Suprapubic skin (tissue), 4 donors: Measurements from ENCODE around the gene TPK1. TPM values are rescaled to one million over a fixed set of nuclear protein-coding genes. Genes with fewer than 3 reads are reported as not detected.
"Not testable (repeated sequence)": the region's sequence is repeated elsewhere in the genome, so short reads cannot be mapped to it uniquely, and the experiment has no call there.

Experiments used
- DNase-seq, 2 donors: peaks; one replicate each; pipeline ENCODE4 v3.0.0-alpha.2; 2019; ENCODE audit warnings: low spot score in 2 of 2
- H3K27ac ChIP-seq: fragments of 200-600 bp; sonication (generic); one replicate; pipeline ENCODE4 v1.5.1; 2019
- H3K27me3 ChIP-seq: fragments of 200-600 bp; sonication (generic); one replicate; pipeline ENCODE4 v1.5.1; 2019
- H3K36me3 ChIP-seq: fragments of 200-600 bp; sonication (generic); one replicate; pipeline ENCODE4 v1.5.1; 2019
- H3K4me1 ChIP-seq: fragments of 200-600 bp; sonication (generic); one replicate; pipeline ENCODE4 v1.5.1; 2019
- H3K4me3 ChIP-seq: fragments of 200-600 bp; sonication (generic); one replicate; pipeline ENCODE4 v1.5.1; 2019; ENCODE audit warnings: mild to moderate bottlenecking
- H3K9me3 ChIP-seq: fragments of 200-600 bp; sonication (generic); one replicate; pipeline ENCODE4 v1.5.1; 2019
- CTCF ChIP-seq, 2 donors: fragments of 200-600 bp in 1 of 2; fragments of 450-650 bp in 1 of 2; sonication (generic) in 1 of 2; IDR thresholded peaks; one replicate each; pipeline ENCODE4 v1.5.1; 2016 to 2019; ENCODE audit warnings: antibody characterized with exemption in 2 of 2, mild to moderate bottlenecking in 1 of 2, moderate library complexity in 1 of 2
- EP300 ChIP-seq: sonication (generic); formaldehyde crosslinking; IDR thresholded peaks from one replicate; pipeline ENCODE4 v1.6.1; 2017; ENCODE audit warnings: antibody characterized with exemption
- POLR2A ChIP-seq, 2 donors: fragments of 450-650 bp; IDR thresholded peaks; one replicate each; pipeline ENCODE4 v1.6.1; 2017; ENCODE audit warnings: antibody characterized with exemption in 2 of 2, mild to moderate bottlenecking in 2 of 2, moderate library complexity in 2 of 2
- POLR2AphosphoS5 ChIP-seq, 3 donors: sonication (generic); formaldehyde crosslinking; IDR thresholded peaks; one replicate each; pipeline ENCODE4 v1.6.1; 2017; ENCODE audit warnings: antibody characterized with exemption in 3 of 3
- WGBS: methylation state at CpG from one replicate; pipeline ENCODE4 v1.1.5; 2018; 5-methylcytosine and 5-hydroxymethylcytosine counted together
- total RNA-seq, 4 donors: library from RNA; depleted of rRNA; stranded (reverse); fragments of >200 nt; gene quantifications; one replicate each; pipeline ENCODE4 v1.1.0, GENCODE V29; 2016

The TPK1 gene
- total RNA-seq, 4 donors from 2014 or later = 1.4 to 3.9 (median 2.8) TPM

- Histone ChIP-seq H3K9me3 (no peaks in the 10 kb centered on the region), H3K27ac (no peak overlapping the region), H3K4me3 (no peak overlapping the region), H3K4me1 (peaks cover 4% of the 10 kb centered on the region), H3K27me3 (no peaks in the 10 kb centered on the region), H3K36me3 (no peaks in the 10 kb centered on the region)
- no peak for TF ChIP-seq CTCF (IDR thresholded peaks at IDR 0.05)
- no peak for TF ChIP-seq POLR2A (IDR thresholded peaks at IDR 0.05)
- no peak for TF ChIP-seq POLR2AphosphoS5 (IDR thresholded peaks at IDR 0.05)
- no peak for TF ChIP-seq EP300
- no peak for DNase-seq
- WGBS = 87% methylated on average over 1 of the region's 1 CpG
These were observed 21.6 kb downstream of the TPK1 start for GRCh38 chr7:144814299-144814698.

- Histone ChIP-seq H3K4me1 (peaks cover 4% of the 10 kb centered on the region), H3K27ac (no peak overlapping the region), H3K4me3 (no peak overlapping the region), H3K27me3 (no peaks in the 10 kb centered on the region), H3K36me3 (no peaks in the 10 kb centered on the region), H3K9me3 (no peaks in the 10 kb centered on the region)
- DNase-seq = no peak
- TF ChIP-seq POLR2AphosphoS5 (IDR thresholded peaks at IDR 0.05) (no peak), CTCF (IDR thresholded peaks at IDR 0.05) (no peak), EP300 (no peak), POLR2A (IDR thresholded peaks at IDR 0.05) (no peak)
- WGBS = 63% methylated on average over 5 of the region's 5 CpGs
These were observed 23.2 kb downstream of the TPK1 start for GRCh38 chr7:144812379-144813283.

GRCh38 chr7:144805627-144806239 is 30.1 kb downstream of the TPK1 start:
- H3K27me3 ChIP-seq = no peaks in the 10 kb centered on the region
- no peak overlapping the region for H3K27ac ChIP-seq
- no peaks in the 10 kb centered on the region for H3K9me3 ChIP-seq
- DNase-seq = no peak
- no peaks in the 10 kb centered on the region for H3K36me3 ChIP-seq
- H3K4me3 ChIP-seq = no peak overlapping the region
- H3K4me1 ChIP-seq = no peaks in the 10 kb centered on the region
- WGBS = 91% methylated on average over 5 of the region's 5 CpGs
- TF ChIP-seq EP300 (no peak), POLR2A (IDR thresholded peaks at IDR 0.05) (no peak)

- H3K4me3 ChIP-seq, H3K27me3 ChIP-seq, H3K36me3 ChIP-seq, H3K27ac ChIP-seq, DNase-seq, H3K4me1 ChIP-seq, H3K9me3 ChIP-seq: not testable (repeated sequence)
- 71% methylated on average over 4 of the region's 4 CpGs for WGBS
These were observed 35.0 kb downstream of the TPK1 start for GRCh38 chr7:144800678-144801436.

GRCh38 chr7:144796919-144797318 is 38.9 kb downstream of the TPK1 start:
- no peaks in the 10 kb centered on the region for H3K9me3 ChIP-seq
- no peaks in the 10 kb centered on the region for H3K27me3 ChIP-seq
- H3K27ac ChIP-seq = no peak overlapping the region
- no peak for DNase-seq
- TF ChIP-seq CTCF (IDR thresholded peaks at IDR 0.05) (no peak), POLR2AphosphoS5 (IDR thresholded peaks at IDR 0.05) (no peak), EP300 (no peak), POLR2A (IDR thresholded peaks at IDR 0.05) (no peak)
- H3K4me1 ChIP-seq = no peaks in the 10 kb centered on the region
- no peaks in the 10 kb centered on the region for H3K36me3 ChIP-seq
- H3K4me3 ChIP-seq = no peak overlapping the region
- WGBS = 100% methylated on average over 1 of the region's 5 CpGs

GRCh38 chr7:144792050-144792449 is 43.8 kb downstream of the TPK1 start:
- Histone ChIP-seq H3K4me3 (no peak overlapping the region), H3K27me3 (no peaks in the 10 kb centered on the region), H3K27ac (no peak overlapping the region), H3K9me3 (no peaks in the 10 kb centered on the region), H3K4me1 (no peaks in the 10 kb centered on the region), H3K36me3 (no peaks in the 10 kb centered on the region)
- DNase-seq = no peak
- 46% methylated on average over 3 of the region's 3 CpGs for WGBS
- no peak for TF ChIP-seq CTCF (IDR thresholded peaks at IDR 0.05)
- TF ChIP-seq EP300 = no peak
- TF ChIP-seq POLR2AphosphoS5 (IDR thresholded peaks at IDR 0.05) = no peak
- TF ChIP-seq POLR2A (IDR thresholded peaks at IDR 0.05) = no peak
